H9 (cell line): ENCODE measurements around the gene GOLGA8N. TPM values are rescaled to one million over a fixed set of nuclear protein-coding genes. Genes with fewer than 3 reads are reported as not detected.

Experiments used
- DNase-seq: peaks from one replicate; pipeline ENCODE4 v3.0.0-alpha.2; 2017
- H2AFZ ChIP-seq: one replicate; pipeline ENCODE4 v1.6.1; 2013; ENCODE audit warnings: mild to moderate bottlenecking, low read length, control low read depth, moderate library complexity
- H2AK5ac ChIP-seq: 2 replicates; pipeline ENCODE4 v1.6.1; 2013; ENCODE audit warnings: low read length, control low read depth, mixed read lengths; ENCODE audit not compliant: insufficient read length
- H2BK120ac ChIP-seq: one replicate; pipeline ENCODE4 v1.6.1; 2013; ENCODE audit warnings: low read depth, mild to moderate bottlenecking, low read length, control low read depth, inconsistent platforms; ENCODE audit not compliant: poor library complexity, severe bottlenecking
- H2BK12ac ChIP-seq: 2 replicates; pipeline ENCODE4 v1.6.1; 2013; ENCODE audit warnings: low read length, control low read depth, mixed read lengths, low read depth; ENCODE audit not compliant: insufficient read length
- H2BK15ac ChIP-seq: 2 replicates; pipeline ENCODE4 v1.6.1; 2013; ENCODE audit warnings: low read depth, low read length, control low read depth
- H2BK20ac ChIP-seq: one replicate; pipeline ENCODE4 v1.6.1; 2013; ENCODE audit warnings: low read depth, mild to moderate bottlenecking, low read length, control low read depth, inconsistent platforms; ENCODE audit not compliant: poor library complexity, severe bottlenecking
- H2BK5ac ChIP-seq: 2 replicates; pipeline ENCODE4 v1.6.1; 2013; ENCODE audit warnings: low read length, control low read depth, mixed read lengths; ENCODE audit not compliant: insufficient read length
- H3K14ac ChIP-seq: 2 replicates; pipeline ENCODE4 v1.6.1; 2013; ENCODE audit warnings: low read length, control low read depth; ENCODE audit not compliant: insufficient read depth
- H3K18ac ChIP-seq: 2 replicates; pipeline ENCODE4 v1.6.1; 2013; ENCODE audit warnings: low read depth, mild to moderate bottlenecking, mixed read lengths, low read length, control low read depth; ENCODE audit not compliant: insufficient read length
- H3K23ac ChIP-seq: 2 replicates; pipeline ENCODE4 v1.6.1; 2013; ENCODE audit warnings: low read length, control low read depth, mixed read lengths, low read depth; ENCODE audit not compliant: insufficient read length
- H3K23me2 ChIP-seq: 2 replicates; pipeline ENCODE4 v1.6.1; 2013; ENCODE audit warnings: low read depth, mild to moderate bottlenecking, mixed read lengths, low read length, control low read depth; ENCODE audit not compliant: insufficient read length, poor library complexity, severe bottlenecking
- H3K27ac ChIP-seq: 2 replicates; pipeline ENCODE4 v1.5.1; 2013; ENCODE audit warnings: low read length, control low read depth, mixed read lengths, low read depth; ENCODE audit not compliant: insufficient read length
- H3K27me3 ChIP-seq: 2 replicates; pipeline ENCODE4 v1.6.1; 2013; ENCODE audit warnings: low read length, control low read depth, inconsistent platforms; ENCODE audit not compliant: insufficient read depth
- H3K4ac ChIP-seq: 2 replicates; pipeline ENCODE4 v1.6.1; 2013; ENCODE audit warnings: low read depth, mild to moderate bottlenecking, control low read depth, inconsistent platforms, low read length, moderate library complexity
- H3K4me1 ChIP-seq: 2 replicates; pipeline ENCODE4 v1.6.1; 2013; ENCODE audit warnings: low read length, control low read depth, inconsistent platforms; ENCODE audit not compliant: insufficient read depth
- H3K4me2 ChIP-seq: 2 replicates; pipeline ENCODE4 v1.6.1; 2013; ENCODE audit warnings: low read length, control low read depth, mixed read lengths; ENCODE audit not compliant: insufficient read length, insufficient read depth
- H3K56ac ChIP-seq: 2 replicates; pipeline ENCODE4 v1.6.1; 2013; ENCODE audit warnings: low read depth, mild to moderate bottlenecking, mixed read lengths, low read length, control low read depth; ENCODE audit not compliant: insufficient read length
- H3K79me1 ChIP-seq: 2 replicates; pipeline ENCODE4 v1.6.1; 2013; ENCODE audit warnings: low read depth, mild to moderate bottlenecking, moderate library complexity, low read length, control low read depth, inconsistent platforms; ENCODE audit not compliant: insufficient read depth, poor library complexity, severe bottlenecking
- H3K79me2 ChIP-seq: 2 replicates; pipeline ENCODE4 v1.6.1; 2013; ENCODE audit warnings: low read length, control low read depth, inconsistent platforms; ENCODE audit not compliant: insufficient read depth
- H3K9ac ChIP-seq: 2 replicates; pipeline ENCODE4 v1.6.1; 2013; ENCODE audit warnings: low read length, control low read depth, mixed read lengths; ENCODE audit not compliant: insufficient read length; ENCODE audit errors: extremely low read depth
- H3K9me3 ChIP-seq: one replicate; pipeline ENCODE4 v1.6.1; 2013; ENCODE audit warnings: low read depth, low read length, inconsistent platforms; ENCODE audit not compliant: control insufficient read depth
- H3T11ph ChIP-seq: one replicate; pipeline ENCODE4 v1.6.1; 2013; ENCODE audit warnings: mild to moderate bottlenecking, low read length, control low read depth, inconsistent platforms
- H4K20me1 ChIP-seq: one replicate; pipeline ENCODE4 v1.6.1; 2013; ENCODE audit not compliant: control insufficient read depth, insufficient read length, insufficient read depth
- H4K5ac ChIP-seq: 2 replicates; pipeline ENCODE4 v1.6.1; 2013; ENCODE audit warnings: low read depth, mild to moderate bottlenecking, mixed read lengths, low read length, control low read depth; ENCODE audit not compliant: insufficient read length
- H4K8ac ChIP-seq: replicated peaks from 2 replicates; pipeline ENCODE4 v1.6.1; 2013; ENCODE audit warnings: low read length, control low read depth, mixed read lengths, low read depth; ENCODE audit not compliant: insufficient read length
- H4K91ac ChIP-seq: 2 replicates; pipeline ENCODE4 v1.6.1; 2013; ENCODE audit warnings: low read depth, mild to moderate bottlenecking, moderate library complexity, mixed read lengths, low read length, control low read depth; ENCODE audit not compliant: insufficient read length
- H3K27ac Mint-ChIP-seq, 3 experiments: 2 replicates in 2 of 3; 3 replicates in 1 of 3; pipeline ENCODE4 v1.8.0; 2020 to 2021; ENCODE audit warnings: mixed read lengths in 3 of 3, mild to moderate bottlenecking in 1 of 3, moderate library complexity in 1 of 3
- H3K27me3 Mint-ChIP-seq: 2 replicates; pipeline ENCODE4 v1.8.0; 2021; ENCODE audit warnings: low read depth, mild to moderate bottlenecking, moderate library complexity, mixed read lengths
- H3K36me3 Mint-ChIP-seq, 3 experiments: 2 replicates in 2 of 3; 3 replicates in 1 of 3; pipeline ENCODE4 v1.8.0; 2020 to 2021; ENCODE audit warnings: low read depth in 3 of 3, mixed read lengths in 3 of 3; ENCODE audit not compliant: insufficient read depth in 1 of 3
- H3K4me1 Mint-ChIP-seq, 2 experiments: 2 replicates each; pipeline ENCODE4 v1.8.0; 2020; ENCODE audit warnings: mixed read lengths in 2 of 2
- H3K4me3 Mint-ChIP-seq, 2 experiments: 2 replicates in 1 of 2; 3 replicates in 1 of 2; pipeline ENCODE4 v1.8.0; 2020 to 2021; ENCODE audit warnings: mild to moderate bottlenecking in 2 of 2, mixed read lengths in 2 of 2, moderate library complexity in 1 of 2
- H3K9me3 Mint-ChIP-seq, 2 experiments: 2 replicates in 1 of 2; 3 replicates in 1 of 2; pipeline ENCODE4 v1.8.0; 2020; ENCODE audit warnings: mild to moderate bottlenecking in 2 of 2, mixed read lengths in 2 of 2, moderate library complexity in 1 of 2
- WGBS: extraction: QIAGEN DNeasy Blood & Tissue Kit; methylation state at CpG from one replicate; pipeline ENCODE4 v1.1.7; 2013; ENCODE audit warnings: missing lambda C conversion rate, low lambda C conversion rate, mixed read lengths; ENCODE audit not compliant: insufficient read length; ENCODE audit errors: extremely low coverage; 5-methylcytosine and 5-hydroxymethylcytosine counted together
- total RNA-seq: library from RNA; stranded (reverse); gene quantifications from 2 replicates; pipeline ENCODE4 v1.2.1, GENCODE V29; 2021
- TF ChIP-seq, protein P1 (sequence below): fragments of 200-600 bp; sonication (generic); conservative IDR thresholded peaks from 3 replicates; pipeline ENCODE4 v1.8.0; 2021; ENCODE audit warnings: antibody characterized with exemption, mild to moderate bottlenecking

GOLGA8N gene
- total RNA-seq, 1 experiment from 2014 or later = 0.50 TPM

DNA sequence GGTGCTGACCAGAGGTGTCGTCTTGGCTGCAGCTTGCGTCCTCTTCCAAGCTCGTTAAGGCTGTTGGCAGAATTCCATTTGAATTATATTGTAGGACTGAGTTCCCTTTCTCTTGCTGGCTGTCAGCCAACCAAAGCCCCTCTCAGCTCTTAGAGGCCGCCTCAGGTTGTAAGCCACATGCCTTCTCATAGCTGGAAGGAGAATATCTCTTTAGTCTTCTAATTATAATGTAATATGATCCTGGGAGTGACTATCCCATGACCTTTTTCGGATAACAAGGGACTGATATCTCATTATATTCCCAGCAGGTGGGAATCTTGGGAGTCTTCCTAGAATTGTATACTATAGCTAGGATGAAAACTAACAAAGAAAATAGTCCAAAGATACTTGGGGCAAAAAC lies 53.0 kb downstream of the GOLGA8N start:
- no peak overlapping the region for H3K4me3 Mint-ChIP-seq
- no peaks in the 10 kb centered on the region for H3K23me2 ChIP-seq
- no peaks in the 10 kb centered on the region for H3K79me1 ChIP-seq
- no peaks in the 10 kb centered on the region for H3K9me3 ChIP-seq
- no peak overlapping the region for H2BK5ac ChIP-seq
- no peak overlapping the region for H2AFZ ChIP-seq
- no peak overlapping the region for H3K4me2 ChIP-seq
- no peak overlapping the region for H2AK5ac ChIP-seq
- H3K4ac ChIP-seq = no peak overlapping the region
- no peak overlapping the region for H3K23ac ChIP-seq
- no peak overlapping the region for H3K14ac ChIP-seq
- no peak overlapping the region for H4K5ac ChIP-seq
- H4K20me1 ChIP-seq = no peaks in the 10 kb centered on the region
- no peak overlapping the region for H4K8ac ChIP-seq
- no peak overlapping the region for H2BK20ac ChIP-seq
- TF ChIP-seq, protein P1, sequence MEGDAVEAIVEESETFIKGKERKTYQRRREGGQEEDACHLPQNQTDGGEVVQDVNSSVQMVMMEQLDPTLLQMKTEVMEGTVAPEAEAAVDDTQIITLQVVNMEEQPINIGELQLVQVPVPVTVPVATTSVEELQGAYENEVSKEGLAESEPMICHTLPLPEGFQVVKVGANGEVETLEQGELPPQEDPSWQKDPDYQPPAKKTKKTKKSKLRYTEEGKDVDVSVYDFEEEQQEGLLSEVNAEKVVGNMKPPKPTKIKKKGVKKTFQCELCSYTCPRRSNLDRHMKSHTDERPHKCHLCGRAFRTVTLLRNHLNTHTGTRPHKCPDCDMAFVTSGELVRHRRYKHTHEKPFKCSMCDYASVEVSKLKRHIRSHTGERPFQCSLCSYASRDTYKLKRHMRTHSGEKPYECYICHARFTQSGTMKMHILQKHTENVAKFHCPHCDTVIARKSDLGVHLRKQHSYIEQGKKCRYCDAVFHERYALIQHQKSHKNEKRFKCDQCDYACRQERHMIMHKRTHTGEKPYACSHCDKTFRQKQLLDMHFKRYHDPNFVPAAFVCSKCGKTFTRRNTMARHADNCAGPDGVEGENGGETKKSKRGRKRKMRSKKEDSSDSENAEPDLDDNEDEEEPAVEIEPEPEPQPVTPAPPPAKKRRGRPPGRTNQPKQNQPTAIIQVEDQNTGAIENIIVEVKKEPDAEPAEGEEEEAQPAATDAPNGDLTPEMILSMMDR = no peak
- no peak overlapping the region for H4K91ac ChIP-seq
- peaks cover 2 to 24% (median 3%) of the 10 kb centered on the region in 3 experiments; a peak in 6 of 7 replicates for H3K36me3 Mint-ChIP-seq
- no peaks in the 10 kb centered on the region for H3K79me2 ChIP-seq
- H3K9me3 Mint-ChIP-seq = no peaks in the 10 kb centered on the region
- peaks cover 4% of the 10 kb centered on the region; the same call in 1 of the 2 replicates for H3K4me1 ChIP-seq
- peak overlapping the region in 1 of 3 experiments; percentile 41; a peak in 1 of 7 replicates for H3K27ac Mint-ChIP-seq
- no peak overlapping the region for H3K27ac ChIP-seq
- H3T11ph ChIP-seq = no peak overlapping the region
- no peak overlapping the region for H3K56ac ChIP-seq
- H3K27me3 ChIP-seq = no peaks in the 10 kb centered on the region
- no peak overlapping the region for H3K9ac ChIP-seq
- no peak overlapping the region for H2BK15ac ChIP-seq
- no peaks in the 10 kb centered on the region; the same call in 1 of the 2 replicates for H3K27me3 Mint-ChIP-seq
- DNase-seq = no peak
- H3K4me1 Mint-ChIP-seq = peaks cover 23% of the 10 kb centered on the region in 2 experiments
- no peak overlapping the region for H2BK12ac ChIP-seq
- no peak overlapping the region for H2BK120ac ChIP-seq
- no CpG with 5 or more reads among the region's 5 CpGs for WGBS
- no peak overlapping the region for H3K18ac ChIP-seq
